ENCODE data around the gene NACC1.
A peak's percentile ranks its signal among the peaks of the same experiment; 100 is the strongest.

DNA sequence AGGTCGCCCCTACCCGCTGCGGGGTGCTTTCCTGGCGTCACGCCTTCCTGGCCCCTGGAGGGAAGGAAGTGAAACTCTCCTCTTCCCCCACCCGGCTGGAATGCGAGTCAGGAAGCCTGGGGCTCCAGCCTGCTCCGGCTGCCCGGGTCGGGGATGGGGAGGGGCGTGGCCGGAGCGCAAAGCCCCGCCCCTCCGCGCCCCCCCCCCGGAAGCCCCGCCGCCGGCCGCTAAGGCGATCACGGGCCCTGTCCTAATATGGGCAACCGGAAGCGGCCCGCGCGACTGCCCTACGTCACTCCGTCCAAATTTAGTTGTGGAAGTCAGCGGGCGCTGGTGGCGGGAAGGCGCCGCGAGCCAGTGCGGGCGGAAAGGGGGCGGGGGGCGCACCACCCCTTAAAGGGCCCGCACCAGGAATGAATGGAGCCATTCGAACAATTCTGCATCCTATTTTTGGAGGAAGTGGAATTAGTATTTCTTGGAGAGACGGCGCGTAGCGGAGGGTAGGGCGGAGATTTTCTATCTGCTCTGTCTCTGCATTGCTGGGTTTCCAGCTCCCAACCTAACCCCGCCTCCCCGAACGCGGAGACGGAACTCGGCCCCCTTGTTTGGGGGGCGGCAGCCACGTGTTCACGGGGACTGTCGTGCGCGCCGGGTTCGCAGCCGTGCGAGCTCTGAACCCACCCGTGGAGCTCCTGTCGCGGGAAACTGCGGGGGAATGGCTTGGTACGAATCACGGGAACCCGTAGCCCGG is 33.7 kb downstream of the NACC1 start:
- TF ChIP-seq ZNF423 (tag by site-specific recombination; IDR thresholded peaks at IDR 0.05) (peak; percentile 98), CTCF (tag by site-specific recombination; IDR thresholded peaks at IDR 0.05) (peak; percentile 26; the same call in 1 of the 2 replicates), ZNF843 (tag by site-specific recombination; IDR thresholded peaks at IDR 0.05) (no peak; the same call in 1 of the 2 replicates), PATZ1 (tag by site-specific recombination; IDR thresholded peaks at IDR 0.05) (peak; percentile 89), ZBTB49 (tag by site-specific recombination; IDR thresholded peaks at IDR 0.05; ENCODE audit: low read depth) (no peak), ZNF530 (tag by site-specific recombination; IDR thresholded peaks at IDR 0.05; ENCODE audit: low read depth) (no peak), ZNF10 (tag by site-specific recombination; IDR thresholded peaks at IDR 0.05) (no peak), TSHZ1 (tag by site-specific recombination; IDR thresholded peaks at IDR 0.05; ENCODE audit: borderline replicate concordance) (no peak), TCF7L2 (IDR thresholded peaks at IDR 0.05; ENCODE audit: borderline replicate concordance, low read depth, low read length) (no peak), ZSCAN16 (tag by site-specific recombination; IDR thresholded peaks at IDR 0.05) (no peak)
